GM20000 (cell line): ENCODE measurements around the gene FNDC3A.
"Not testable (repeated sequence)": the region's sequence is repeated elsewhere in the genome, so short reads cannot be mapped to it uniquely, and the experiment has no call there.

Experiments
- DNase-seq: peaks from one replicate; pipeline ENCODE4 v3.0.0; 2012; ENCODE audit warnings: low spot score
- CTCF ChIP-seq: IDR thresholded peaks from 2 replicates; pipeline ENCODE4 v1.5.1; 2012; ENCODE audit warnings: mild to moderate bottlenecking, control low read depth; ENCODE audit errors: extremely low read depth, missing control alignments

Gene FNDC3A

DNA sequence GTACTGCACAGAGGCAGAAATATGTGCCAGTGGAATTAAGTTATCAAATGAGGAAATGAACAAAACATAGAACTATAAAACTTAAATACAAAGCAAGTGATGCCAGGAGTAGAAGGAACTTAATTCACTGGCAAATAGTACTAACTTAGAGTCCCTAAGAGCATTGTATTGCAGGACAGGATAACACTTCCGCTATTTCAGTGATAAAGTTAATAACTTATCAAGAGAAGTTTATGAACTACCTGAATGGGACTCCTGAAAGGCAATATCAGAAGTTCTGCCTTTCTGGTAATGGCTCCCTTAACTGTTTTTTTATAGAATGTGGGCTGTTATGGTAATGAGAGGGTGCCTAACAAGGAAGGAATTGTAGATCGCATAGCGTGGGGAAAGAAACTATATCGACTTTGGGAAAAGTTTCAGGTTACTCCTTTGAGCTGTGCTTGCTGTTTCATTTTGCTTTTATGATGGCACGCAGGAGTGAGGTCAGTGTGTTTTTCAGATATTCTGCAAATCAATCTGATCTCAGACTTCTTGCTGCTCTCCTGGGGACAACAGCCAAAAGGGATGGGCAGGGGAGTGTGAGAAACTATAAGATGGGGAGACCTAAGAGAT is 149.1 kb downstream of the FNDC3A start:
- TF ChIP-seq CTCF, result no peak
- no peak for DNase-seq

DNA sequence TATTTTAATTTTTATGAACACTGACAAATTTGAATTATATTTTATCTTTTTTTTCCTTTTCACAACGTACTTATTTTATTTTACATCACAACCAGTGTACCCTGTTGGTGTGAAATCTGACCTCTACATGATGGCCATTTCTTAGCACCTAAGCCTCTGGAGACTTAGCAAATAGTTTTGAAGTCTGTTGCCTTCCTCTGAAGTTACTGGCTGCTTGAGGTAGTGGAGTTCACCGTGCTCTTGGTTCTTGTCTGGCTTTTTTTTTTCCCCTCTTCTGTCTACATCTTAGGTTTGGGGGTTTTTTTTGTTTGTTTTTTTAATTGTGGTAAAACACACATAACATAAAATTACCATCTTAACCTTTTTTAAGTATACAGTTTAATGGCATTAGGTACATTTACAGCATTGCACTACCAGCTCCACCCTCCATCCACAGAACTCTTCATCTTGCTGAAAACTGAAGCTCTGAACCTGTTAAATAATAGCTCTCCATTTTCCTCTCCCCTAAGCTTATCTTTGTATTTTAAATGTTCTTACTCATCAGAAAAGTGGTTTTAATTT is 150.3 kb downstream of the FNDC3A start:
- TF ChIP-seq CTCF, result no peak

GRCh38 chr13:49132479-49133002 is 156.8 kb downstream of the FNDC3A start:
- no peak for DNase-seq
- TF ChIP-seq CTCF, result no peak

More for the DNA sequence above, 150.3 kb downstream of the FNDC3A start:
- DNase-seq, result no peak

DNA sequence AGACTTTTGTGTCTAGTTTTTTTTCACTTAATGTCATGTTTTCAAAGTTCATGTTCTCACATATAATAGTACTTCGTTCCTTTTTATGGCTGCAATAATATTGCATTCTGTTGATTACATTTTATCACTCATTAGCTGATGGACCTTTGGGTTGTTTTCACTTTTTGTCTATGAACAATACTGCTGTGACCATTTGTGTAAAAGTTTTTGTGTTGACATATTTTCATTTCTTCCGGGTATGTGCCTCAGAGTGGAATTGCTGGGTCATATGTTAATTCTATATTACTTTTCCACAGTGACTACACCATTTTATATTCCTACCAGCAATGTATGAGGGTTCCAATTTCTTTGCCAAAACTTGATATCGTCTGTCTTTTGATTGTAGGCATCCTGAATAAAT is 158.6 kb downstream of the FNDC3A start:
- DNase-seq, result no peak
- no peak for TF ChIP-seq CTCF

DNA sequence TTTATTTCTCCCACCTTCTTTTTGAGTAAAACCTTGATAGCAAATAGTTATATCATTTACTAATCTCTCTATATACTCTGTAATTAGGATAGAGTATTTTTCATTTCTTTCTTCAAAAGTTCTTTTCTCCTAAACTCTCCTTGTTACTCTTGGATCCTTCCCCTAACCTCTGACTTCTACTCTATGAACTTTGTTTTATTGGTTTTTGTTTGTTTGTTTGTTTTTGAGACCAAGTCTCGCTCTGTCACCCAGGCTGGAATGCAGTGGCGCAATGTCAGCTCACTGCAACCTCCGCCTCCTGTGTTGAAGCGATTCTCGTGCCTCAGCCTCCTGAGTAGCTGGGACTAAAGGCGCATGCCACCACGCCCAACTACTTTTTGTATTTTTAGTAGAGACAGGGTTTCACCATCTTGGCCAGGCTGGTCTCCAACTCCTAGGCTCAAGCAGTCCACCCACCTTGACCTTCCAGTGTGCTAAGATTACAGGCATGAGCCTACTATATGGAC is 161.5 kb downstream of the FNDC3A start:
- DNase-seq, result not testable (repeated sequence)

DNA sequence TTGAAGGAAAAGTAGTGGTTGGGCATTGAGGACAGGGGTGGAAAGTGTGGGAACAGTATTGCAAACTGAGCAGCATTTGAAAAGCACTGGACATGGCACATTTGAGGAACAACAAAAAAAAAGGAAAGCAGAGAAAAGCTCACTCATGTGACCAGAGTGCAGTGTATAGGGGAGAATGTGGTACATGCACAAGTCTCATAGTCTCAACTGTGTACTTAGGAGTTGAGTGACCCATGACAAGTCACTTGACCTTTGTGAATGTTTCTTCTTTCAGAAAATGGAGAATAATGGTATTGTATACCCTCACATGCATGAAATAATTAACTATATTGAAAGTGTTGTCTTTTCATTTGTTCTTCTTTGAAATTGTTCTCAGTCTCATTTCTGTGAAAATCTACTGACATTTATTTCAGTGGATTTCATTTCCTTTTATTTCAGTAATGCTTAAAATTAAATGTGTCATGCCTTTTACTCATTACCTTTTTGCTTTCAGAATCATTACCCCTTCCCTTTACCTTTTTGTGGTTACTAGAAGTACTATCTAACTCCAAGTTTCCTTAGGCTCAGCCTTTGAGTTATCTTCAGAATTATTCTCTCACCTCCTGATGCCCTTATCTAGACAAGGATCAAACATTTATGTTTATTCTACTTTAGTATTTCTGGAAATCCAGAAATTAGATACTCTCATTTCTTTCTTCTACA is 165.3 kb downstream of the FNDC3A start:
- no peak for DNase-seq
- TF ChIP-seq CTCF, result no peak

- peak; percentile 6 for DNase-seq
- no peak for TF ChIP-seq CTCF
Observed at GRCh38 chr13:49146950-49147355, 171.2 kb downstream of the FNDC3A start.
